ENCODE data around the gene DAZL.

DNA sequence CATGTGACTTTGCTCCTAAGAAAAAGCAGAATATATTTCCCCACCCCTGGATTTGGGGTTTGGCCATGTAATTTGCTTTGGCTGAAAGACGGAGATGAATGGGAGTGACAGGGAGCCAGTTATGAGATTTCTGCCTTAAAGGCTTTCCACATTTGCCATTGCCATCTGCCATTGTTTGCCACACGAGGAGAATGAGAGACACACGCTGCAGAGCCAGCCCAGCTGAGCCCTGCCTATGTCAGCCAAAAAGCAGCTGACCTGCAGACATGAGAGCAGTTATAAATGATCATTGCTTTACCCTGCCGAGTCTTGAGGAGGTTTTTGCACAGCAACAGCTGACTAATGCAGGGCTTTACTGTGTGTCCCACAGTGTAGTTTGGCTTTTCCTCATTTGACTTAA, 51.1 kb downstream of the DAZL start:
- TF ChIP-seq, protein P1, sequence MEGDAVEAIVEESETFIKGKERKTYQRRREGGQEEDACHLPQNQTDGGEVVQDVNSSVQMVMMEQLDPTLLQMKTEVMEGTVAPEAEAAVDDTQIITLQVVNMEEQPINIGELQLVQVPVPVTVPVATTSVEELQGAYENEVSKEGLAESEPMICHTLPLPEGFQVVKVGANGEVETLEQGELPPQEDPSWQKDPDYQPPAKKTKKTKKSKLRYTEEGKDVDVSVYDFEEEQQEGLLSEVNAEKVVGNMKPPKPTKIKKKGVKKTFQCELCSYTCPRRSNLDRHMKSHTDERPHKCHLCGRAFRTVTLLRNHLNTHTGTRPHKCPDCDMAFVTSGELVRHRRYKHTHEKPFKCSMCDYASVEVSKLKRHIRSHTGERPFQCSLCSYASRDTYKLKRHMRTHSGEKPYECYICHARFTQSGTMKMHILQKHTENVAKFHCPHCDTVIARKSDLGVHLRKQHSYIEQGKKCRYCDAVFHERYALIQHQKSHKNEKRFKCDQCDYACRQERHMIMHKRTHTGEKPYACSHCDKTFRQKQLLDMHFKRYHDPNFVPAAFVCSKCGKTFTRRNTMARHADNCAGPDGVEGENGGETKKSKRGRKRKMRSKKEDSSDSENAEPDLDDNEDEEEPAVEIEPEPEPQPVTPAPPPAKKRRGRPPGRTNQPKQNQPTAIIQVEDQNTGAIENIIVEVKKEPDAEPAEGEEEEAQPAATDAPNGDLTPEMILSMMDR (IDR thresholded peaks at IDR 0.05), result no peak
- TF ChIP-seq POLR2AphosphoS5 (IDR thresholded peaks at IDR 0.05; ENCODE audit: low read depth, low read length), result no peak
- no peak for TF ChIP-seq TCF7L2 (IDR thresholded peaks at IDR 0.05; ENCODE audit: low read depth, low read length)

Measured in Panc1 (cell line).